H1 (cell line): ENCODE data around the gene SH3GL1. TPM values are rescaled to one million over a fixed set of nuclear protein-coding genes. Genes with fewer than 3 reads are reported as not detected.

ENCODE experiments used
- CTCF ChIA-PET: fragments of 300-600 bp; sonication (Branson Sonifier 250); formaldehyde crosslinking; loops from one replicate; lab custom pipeline; 2021; ENCODE audit not compliant: partially characterized antibody; lab: Charles Lee
- POLR2A ChIA-PET: fragments of 300-600 bp; sonication (Branson Sonifier 250); formaldehyde crosslinking; loops from one replicate; lab custom pipeline; 2021; ENCODE audit warnings: inconsistent platforms; ENCODE audit not compliant: partially characterized antibody; lab: Charles Lee
- DNase-seq, 2 experiments: peaks; one replicate each; pipeline versions ENCODE4 v3.0.0 to v3.0.0-alpha.2; 2010 to 2022; ENCODE audit warnings: low spot score in 2 of 2, low read depth in 1 of 2, mixed read lengths in 1 of 2
- FAIRE-seq: peaks from 2 replicates; lab custom pipeline; 2011; peaks lifted over from hg19 to GRCh38; lab: Jason Lieb, UNC
- H2AFZ ChIP-seq: 2 replicates; pipeline ENCODE4 v1.8.1; 2012; ENCODE audit warnings: low read length, inconsistent platforms
- H2AK5ac ChIP-seq: 2 replicates; pipeline ENCODE4 v1.6.1; 2013; ENCODE audit warnings: low read depth, low read length
- H2BK120ac ChIP-seq: replicated peaks from 2 replicates; pipeline ENCODE3; 2013; ENCODE audit warnings: low read depth, low read length, inconsistent platforms
- H2BK12ac ChIP-seq: 2 replicates; pipeline ENCODE4 v1.6.1; 2013; ENCODE audit warnings: low read depth, low read length
- H2BK15ac ChIP-seq: 2 replicates; pipeline ENCODE4 v1.6.1; 2013; ENCODE audit warnings: low read length
- H2BK20ac ChIP-seq: 2 replicates; pipeline ENCODE4 v1.6.1; 2013; ENCODE audit warnings: low read length
- H2BK5ac ChIP-seq: 2 replicates; pipeline ENCODE4 v1.6.1; 2013; ENCODE audit warnings: low read depth, low read length
- H3K14ac ChIP-seq: 2 replicates; pipeline ENCODE4 v1.6.1; 2013; ENCODE audit warnings: inconsistent platforms; ENCODE audit not compliant: insufficient read length
- H3K18ac ChIP-seq: 2 replicates; pipeline ENCODE4 v1.6.1; 2013; ENCODE audit warnings: low read length; ENCODE audit errors: extremely low read depth
- H3K23ac ChIP-seq: 2 replicates; pipeline ENCODE4 v1.6.1; 2013; ENCODE audit warnings: inconsistent platforms; ENCODE audit not compliant: insufficient read length
- H3K23me2 ChIP-seq: 2 replicates; pipeline ENCODE4 v1.6.1; 2013; ENCODE audit warnings: low read depth, low read length
- H3K27ac ChIP-seq: 2 replicates; pipeline ENCODE4 v1.6.1; 2011; ENCODE audit warnings: low read depth, low read length, inconsistent platforms
- H3K27me3 ChIP-seq, 4 experiments: replicated peaks in 1 of 4; 1 replicate in 1 of 4; 2 replicates in 3 of 4; pipeline versions ENCODE4 v1.6.1 to v1.8.1; 2011 to 2013; ENCODE audit warnings: low read length in 3 of 4, mild to moderate bottlenecking in 3 of 4, inconsistent platforms in 2 of 4, mixed read lengths in 2 of 4, moderate library complexity in 1 of 4; ENCODE audit not compliant: control insufficient read depth in 3 of 4, insufficient read depth in 3 of 4; ENCODE audit errors: extremely low read depth in 1 of 4
- H3K36me3 ChIP-seq, 4 experiments: 2 replicates each; pipeline versions ENCODE4 v1.6.1 to v1.8.1; 2011 to 2013; ENCODE audit warnings: mild to moderate bottlenecking in 4 of 4, low read length in 3 of 4, moderate library complexity in 2 of 4, control low read depth in 1 of 4, inconsistent platforms in 1 of 4; ENCODE audit not compliant: insufficient read depth in 4 of 4, control insufficient read depth in 2 of 4
- H3K4ac ChIP-seq: replicated peaks from 2 replicates; pipeline ENCODE3; 2013; ENCODE audit warnings: low read length, low read depth, mixed read lengths, inconsistent platforms; ENCODE audit not compliant: insufficient read length
- H3K4me1 ChIP-seq, 4 experiments: replicated peaks in 1 of 4; 1 replicate in 1 of 4; 2 replicates in 3 of 4; pipeline versions ENCODE4 v1.6.1 to v1.8.1; 2011 to 2013; ENCODE audit warnings: low read length in 3 of 4, inconsistent platforms in 2 of 4, mixed read lengths in 1 of 4; ENCODE audit not compliant: insufficient read depth in 4 of 4, control insufficient read depth in 3 of 4
- H3K4me2 ChIP-seq, 2 experiments: 2 replicates each; pipeline versions ENCODE4 v1.6.1 to v1.8.1; 2011 to 2013; ENCODE audit warnings: low read depth in 2 of 2, low read length in 2 of 2, control low read depth in 1 of 2, inconsistent platforms in 1 of 2, mild to moderate bottlenecking in 1 of 2; ENCODE audit not compliant: insufficient read depth in 1 of 2
- H3K4me3 ChIP-seq, 4 experiments: fragments of 200-600, 300-600 bp in 1 of 4; sonication (generic), shearing (Covaris generic), sonication (Bioruptor Twin) in 1 of 4; 2 replicates each; pipeline versions ENCODE4 v1.5.1 to v1.8.1; 2011 to 2016; ENCODE audit warnings: low read length in 4 of 4, low read depth in 3 of 4, control low read depth in 2 of 4, inconsistent platforms in 2 of 4, mild to moderate bottlenecking in 2 of 4, mixed read lengths in 1 of 4, moderate library complexity in 1 of 4; ENCODE audit not compliant: insufficient read depth in 2 of 4; ENCODE audit errors: extremely low read depth in 1 of 4
- H3K56ac ChIP-seq: replicated peaks from 2 replicates; pipeline ENCODE3; 2013; ENCODE audit warnings: low read depth, mild to moderate bottlenecking, mixed read lengths, low read length, inconsistent platforms; ENCODE audit not compliant: insufficient read length
- H3K79me1 ChIP-seq: 2 replicates; pipeline ENCODE4 v1.6.1; 2013; ENCODE audit warnings: low read depth, low read length, control low read depth
- H3K79me2 ChIP-seq, 2 experiments: 2 replicates each; pipeline versions ENCODE4 v1.6.1 to v1.8.1; 2012 to 2013; ENCODE audit warnings: low read length in 2 of 2, mild to moderate bottlenecking in 2 of 2, inconsistent platforms in 1 of 2; ENCODE audit not compliant: insufficient read depth in 2 of 2, control insufficient read depth in 1 of 2
- H3K9ac ChIP-seq, 4 experiments: replicated peaks in 1 of 4; 1 replicate in 1 of 4; 2 replicates in 3 of 4; pipeline versions ENCODE4 v1.6.1 to v1.8.1; 2011 to 2013; ENCODE audit warnings: low read depth in 3 of 4, low read length in 3 of 4, control low read depth in 2 of 4, mild to moderate bottlenecking in 2 of 4, moderate library complexity in 2 of 4, inconsistent platforms in 1 of 4; ENCODE audit errors: extremely low read depth in 1 of 4
- H3K9me3 ChIP-seq, 2 experiments: 2 replicates each; pipeline versions ENCODE4 v1.6.1 to v1.8.1; 2012 to 2013; ENCODE audit warnings: mild to moderate bottlenecking in 2 of 2, moderate library complexity in 2 of 2, control low read depth in 1 of 2, inconsistent platforms in 1 of 2, low read depth in 1 of 2, low read length in 1 of 2, mixed read lengths in 1 of 2; ENCODE audit not compliant: insufficient read depth in 2 of 2
- H4K20me1 ChIP-seq, 2 experiments: replicated peaks in 1 of 2; 2 replicates each; pipeline versions ENCODE3 to v1.8.1; 2011 to 2013; ENCODE audit warnings: inconsistent platforms in 2 of 2, low read length in 2 of 2, mild to moderate bottlenecking in 1 of 2; ENCODE audit not compliant: insufficient read depth in 2 of 2, control insufficient read depth in 1 of 2
- H4K5ac ChIP-seq: 2 replicates; pipeline ENCODE4 v1.6.1; 2013; ENCODE audit warnings: low read length, low read depth, mixed read lengths, inconsistent platforms; ENCODE audit not compliant: insufficient read length
- H4K8ac ChIP-seq: 2 replicates; pipeline ENCODE4 v1.8.0; 2013; ENCODE audit warnings: mild to moderate bottlenecking, moderate library complexity, low read length, inconsistent platforms; ENCODE audit not compliant: insufficient read depth; ENCODE audit errors: extremely low read depth
- H4K91ac ChIP-seq: replicated peaks from 2 replicates; pipeline ENCODE3; 2013; ENCODE audit warnings: low read length, mixed read lengths, inconsistent platforms; ENCODE audit not compliant: insufficient read length
- CTCF ChIP-seq, 3 experiments: IDR thresholded peaks; 1 replicate in 2 of 3; 2 replicates in 1 of 3; pipeline versions ENCODE4 v1.5.1 to v1.6.1; 2011; ENCODE audit warnings: low read length in 3 of 3, mild to moderate bottlenecking in 3 of 3, inconsistent platforms in 2 of 3, low read depth in 1 of 3, moderate library complexity in 1 of 3; ENCODE audit not compliant: insufficient read depth in 1 of 3; ENCODE audit errors: control extremely low read depth in 1 of 3
- RAD21 ChIP-seq, 2 experiments: IDR thresholded peaks in 1 of 2; conservative IDR thresholded peaks in 1 of 2; 2 replicates each; pipeline ENCODE4 v1.6.1; 2011; ENCODE audit warnings: low read depth in 2 of 2, low read length in 2 of 2, improper control_type of control experiment in 1 of 2, inconsistent platforms in 1 of 2, mild to moderate bottlenecking in 1 of 2, moderate library complexity in 1 of 2
- USF2 ChIP-seq: IDR thresholded peaks from 2 replicates; pipeline ENCODE4 v1.6.1; 2011; ENCODE audit warnings: low read length, improper control_type of control experiment
- WGBS, 2 experiments: shearing (Covaris generic) in 1 of 2; methylation state at CpG; one replicate each; pipeline versions ENCODE4 v1.1.6 to v1.1.7; 2013 to 2015; ENCODE audit warnings: low lambda C conversion rate in 2 of 2, mixed read lengths in 2 of 2, inconsistent platforms in 1 of 2, low coverage in 1 of 2, missing lambda C conversion rate in 1 of 2; ENCODE audit not compliant: insufficient replicate concordance in 2 of 2, insufficient coverage in 1 of 2, insufficient read length in 1 of 2; ENCODE audit errors: extremely low coverage in 1 of 2, missing lambda C conversion rate in 1 of 2; 5-methylcytosine and 5-hydroxymethylcytosine counted together
- polyA plus RNA-seq, 7 experiments: library from polyadenylated mRNA; depleted of rRNA in 3 of 7; stranded (reverse) in 5 of 7; unstranded in 2 of 7; fragments of >200 nt in 5 of 7; fragments of 200-250 nt in 2 of 7; gene quantifications; 1 replicate in 5 of 7; 2 replicates in 1 of 7; 4 replicates in 1 of 7; pipeline versions ENCODE4 v1.2.1 to v1.2.3, GENCODE V29; 2011 to 2013; ENCODE audit warnings: missing spikeins in 2 of 7, mixed read lengths in 2 of 7
- total RNA-seq: library from RNA; stranded (reverse); fragmentation: NEBNext Ultra II Directional; extraction: Animal tissue kit (Norgen Biotek cat#: 25700); gene quantifications from 2 replicates; pipeline ENCODE4 v1.2.1, GENCODE V29; 2021

The SH3GL1 gene
- total and polyA plus RNA-seq, 2 of the 8 experiments (the other 6 are each of a cell fraction or from before 2014, with no cell fraction given), result 81.5 to 102 TPM

- no peak overlapping the region for H3K18ac ChIP-seq
- CTCF ChIA-PET, result interaction anchor here (0.5 to 20.4 kb wide), 40 partner anchors 8 to 348 kb away, joined by 3 to 311 read pairs (median 4); partner anchors contain the start of genes CREB3L3, MPND, SH3GL1 and SHD
- no peak overlapping the region for H2BK120ac ChIP-seq
- no peaks in the 10 kb centered on the region for H3K79me1 ChIP-seq
- H3K9ac ChIP-seq, result no peak overlapping the region
- no peak overlapping the region for H3K23ac ChIP-seq
- H4K8ac ChIP-seq, result no peak overlapping the region; the same call in 1 of the 2 replicates
- DNase-seq (peak in 1 of 2 experiments; percentile 83), FAIRE-seq (no peak)
- H2AK5ac ChIP-seq, result no peak overlapping the region
- peak; percentile 56 to 64; a peak in 3 of 4 replicates for TF ChIP-seq RAD21 (IDR thresholded peaks at IDR 0.05 in 1 of 2, conservative IDR thresholded peaks at IDR 0.05 in 1 of 2; ENCODE audit: low read depth in 2 of 2, low read length in 2 of 2)
- peak; percentile 67 to 79 (median 75) for TF ChIP-seq CTCF (IDR thresholded peaks at IDR 0.05; ENCODE audit: control extremely low read depth in 1 of 3, insufficient read depth in 1 of 3, low read depth in 1 of 3, low read length in 3 of 3)
- TF ChIP-seq USF2, result no peak
- H3K4me3 ChIP-seq, result no peak overlapping the region
- no peaks in the 10 kb centered on the region for H3K79me2 ChIP-seq
- peaks cover 0 to 2% (median 0%) of the 10 kb centered on the region in 4 experiments; a peak in 1 of 7 replicates for H3K4me1 ChIP-seq
- no peak overlapping the region for H4K5ac ChIP-seq
- peaks cover 0 to 9% of the 10 kb centered on the region in 2 experiments for H4K20me1 ChIP-seq
- no peak overlapping the region for H2BK12ac ChIP-seq
- H3K23me2 ChIP-seq, result no peaks in the 10 kb centered on the region
- no peaks in the 10 kb centered on the region for H3K27me3 ChIP-seq
- H3K4ac ChIP-seq, result no peak overlapping the region
- H3K27ac ChIP-seq, result no peak overlapping the region
- no peak overlapping the region for H2AFZ ChIP-seq
- peaks cover 0 to 20% (median 7%) of the 10 kb centered on the region in 4 experiments; a peak in 6 of 8 replicates for H3K36me3 ChIP-seq
- no peak overlapping the region for H4K91ac ChIP-seq
- no peak overlapping the region for H2BK15ac ChIP-seq
- H3K56ac ChIP-seq, result no peak overlapping the region
- no peak overlapping the region for H3K14ac ChIP-seq
- H2BK5ac ChIP-seq, result no peak overlapping the region
- POLR2A ChIA-PET, result interaction anchor here (0.8 to 4.5 kb wide), 16 partner anchors 9 to 99 kb away, joined by 3 to 27 read pairs (median 3); partner anchors contain the start of genes CHAF1A, FSD1 and MPND
- WGBS, 2 experiments, result 53% methylated on average over 4 of the region's 9 CpGs; no CpG with 5 or more reads in 1 of the 2 experiments
- H3K4me2 ChIP-seq, result no peak overlapping the region
- no peaks in the 10 kb centered on the region for H3K9me3 ChIP-seq
- no peak overlapping the region for H2BK20ac ChIP-seq
These were observed 47.6 kb downstream of the SH3GL1 start for GRCh38 chr19:4352701-4353121.
